ENCODE data around the gene OR1E2.
"Not testable (repeated sequence)": the region's sequence is repeated elsewhere in the genome, so short reads cannot be mapped to it uniquely, and the experiment has no call there.

OR1E2 gene, protein sequence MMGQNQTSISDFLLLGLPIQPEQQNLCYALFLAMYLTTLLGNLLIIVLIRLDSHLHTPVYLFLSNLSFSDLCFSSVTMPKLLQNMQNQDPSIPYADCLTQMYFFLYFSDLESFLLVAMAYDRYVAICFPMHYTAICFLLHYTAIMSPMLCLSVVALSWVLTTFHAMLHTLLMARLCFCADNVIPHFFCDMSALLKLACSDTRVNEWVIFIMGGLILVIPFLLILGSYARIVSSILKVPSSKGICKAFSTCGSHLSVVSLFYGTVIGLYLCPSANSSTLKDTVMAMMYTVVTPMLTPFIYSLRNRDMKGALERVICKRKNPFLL

DNA sequence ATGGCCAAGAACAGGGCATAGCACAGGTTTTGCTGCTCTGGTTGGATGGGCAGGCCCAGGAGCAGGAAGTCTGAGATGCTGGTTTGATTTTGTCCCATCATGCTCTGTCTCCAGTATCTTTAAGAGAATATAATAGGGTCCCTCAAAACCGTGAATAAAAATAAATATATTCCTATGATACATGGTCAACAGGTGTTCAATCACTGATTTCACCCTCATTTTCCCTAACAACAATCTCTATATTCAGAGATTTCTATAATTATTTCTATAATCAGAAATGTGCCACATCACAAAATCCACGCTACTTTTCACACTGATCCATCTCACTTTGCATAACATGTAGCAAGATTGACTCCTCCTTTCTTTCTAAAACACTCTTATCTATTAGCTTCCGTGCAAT is at the start of gene OR1E2:
TSS of gene OR1E2 (minus strand) at position 101 of the 400 bp plus-strand sequence. CDS start at position 101, 0 bp downstream.
- no peak for DNase-seq (ENCODE audit: low read depth, low spot score)

DNA sequence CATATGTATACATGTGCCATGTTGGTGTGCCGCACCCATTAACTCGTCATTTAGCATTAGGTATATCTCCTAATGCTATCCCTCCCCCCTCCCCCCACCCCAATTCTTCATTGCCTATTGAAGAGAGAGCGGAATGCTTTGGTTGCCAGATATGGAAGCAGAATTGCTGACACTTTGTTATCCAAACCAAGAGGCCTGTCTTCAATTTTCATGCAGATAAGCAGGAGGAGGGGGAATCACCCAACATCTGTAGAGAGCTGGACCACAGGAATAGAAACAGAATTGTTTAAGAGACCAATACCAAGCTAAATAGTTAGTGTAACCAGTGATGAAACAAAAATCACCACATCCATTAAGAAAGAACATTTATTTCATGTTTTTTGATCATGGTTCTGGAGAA is 49.2 kb upstream of the OR1E2 start:
- DNase-seq (ENCODE audit: low read depth, low spot score): no peak

DNA sequence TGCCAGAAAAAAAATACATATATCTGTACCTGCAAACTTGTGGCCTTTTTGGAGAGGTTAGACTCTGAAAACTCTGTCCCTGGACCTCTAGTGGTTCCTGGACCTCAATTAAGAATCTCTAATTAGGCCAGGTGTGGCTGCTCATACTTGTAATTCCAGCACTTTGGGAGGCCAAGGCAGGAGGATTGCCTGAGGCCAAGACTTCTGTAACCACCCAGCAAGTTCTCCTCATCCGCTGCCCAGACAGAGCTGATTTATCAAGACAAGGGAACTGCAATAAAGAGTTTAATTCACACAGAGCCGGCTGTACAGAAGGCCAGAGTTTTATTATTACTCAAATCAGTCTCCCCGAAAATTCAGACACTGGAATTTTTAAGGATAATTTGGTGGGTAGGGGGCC is 46.3 kb upstream of the OR1E2 start:
- DNase-seq (ENCODE audit: low read depth, low spot score): peak; percentile 79

DNA sequence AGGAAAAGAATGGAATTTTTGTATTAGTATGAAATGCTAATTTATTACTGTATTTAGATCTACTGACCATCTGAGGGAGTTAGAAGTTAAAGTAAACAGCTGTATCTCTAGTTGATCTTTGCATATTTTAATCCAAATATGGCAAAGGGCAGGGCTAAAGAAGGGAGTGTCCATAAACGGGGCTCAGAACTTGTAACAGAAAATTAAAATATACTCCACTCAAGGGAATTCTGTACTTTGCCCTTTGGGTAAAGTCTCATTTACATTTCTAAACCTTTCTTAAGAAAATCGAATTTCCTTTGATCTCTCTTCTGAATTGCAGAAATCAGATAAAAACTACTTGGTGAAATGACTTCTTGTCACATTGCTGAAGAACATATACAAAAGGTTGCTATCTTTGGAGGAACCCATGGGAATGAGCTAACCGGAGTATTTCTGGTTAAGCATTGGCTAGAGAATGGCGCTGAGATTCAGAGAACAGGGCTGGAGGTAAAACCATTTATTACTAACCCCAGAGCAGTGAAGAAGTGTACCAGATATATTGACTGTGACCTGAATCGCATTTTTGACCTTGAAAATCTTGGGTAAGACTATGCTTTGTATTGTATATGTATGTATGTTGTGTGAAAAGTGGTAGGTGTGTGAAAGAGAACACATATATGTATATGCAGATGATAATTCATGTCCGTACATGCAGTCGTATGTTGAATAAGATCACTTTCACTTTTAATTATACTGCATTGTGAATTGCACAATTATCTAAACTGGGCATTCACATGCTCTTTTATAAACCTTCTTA is 42.4 kb upstream of the OR1E2 start, which contains the start of gene ASPA:
TSS of gene ASPA (plus strand) at position 186 of the 799 bp plus-strand sequence. CDS start at position 349, 163 bp downstream.
- no peak for DNase-seq (ENCODE audit: low read depth, low spot score)

DNA sequence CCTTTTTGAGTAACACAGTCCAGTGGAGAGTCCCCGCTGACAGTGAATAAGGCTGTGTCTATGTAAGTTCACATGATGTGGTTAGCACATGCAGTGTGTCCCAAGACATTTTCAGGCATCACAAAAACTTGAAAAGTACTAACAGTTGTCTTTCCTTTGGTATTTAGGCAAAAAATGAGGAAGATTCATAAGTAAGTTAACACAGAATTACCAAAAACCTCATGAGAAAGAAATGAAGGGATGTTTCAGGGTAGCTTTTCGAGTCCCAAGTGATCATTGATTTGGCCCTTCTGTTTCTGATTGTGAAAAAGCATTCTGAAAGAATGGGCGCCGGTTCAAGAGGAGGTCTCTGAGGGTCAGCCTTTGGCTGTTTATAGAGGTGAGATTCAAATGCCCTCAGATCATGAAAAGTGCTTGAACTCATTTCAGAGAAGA is 41.6 kb upstream of the OR1E2 start:
- DNase-seq (ENCODE audit: low read depth, low spot score): no peak

DNA sequence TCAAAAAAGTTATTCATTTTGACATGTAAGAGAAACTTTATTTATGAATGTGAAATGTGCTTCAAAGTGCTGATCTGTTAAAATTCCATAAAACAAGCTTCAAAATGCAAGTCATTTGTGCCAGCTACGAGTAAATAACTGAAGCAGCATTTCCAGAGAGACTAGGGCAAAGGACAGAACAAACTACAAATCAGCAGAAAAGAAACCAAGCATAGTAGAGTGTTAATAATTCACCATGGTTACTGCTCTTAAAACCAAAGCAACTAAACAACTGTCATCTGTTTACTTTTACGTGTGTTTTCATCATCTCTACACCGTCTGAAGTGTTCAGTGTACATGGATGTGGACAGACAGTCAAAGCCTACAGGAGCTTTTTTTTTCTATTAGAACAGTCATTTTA is 40.6 kb upstream of the OR1E2 start:
- no peak for DNase-seq (ENCODE audit: low read depth, low spot score)

DNA sequence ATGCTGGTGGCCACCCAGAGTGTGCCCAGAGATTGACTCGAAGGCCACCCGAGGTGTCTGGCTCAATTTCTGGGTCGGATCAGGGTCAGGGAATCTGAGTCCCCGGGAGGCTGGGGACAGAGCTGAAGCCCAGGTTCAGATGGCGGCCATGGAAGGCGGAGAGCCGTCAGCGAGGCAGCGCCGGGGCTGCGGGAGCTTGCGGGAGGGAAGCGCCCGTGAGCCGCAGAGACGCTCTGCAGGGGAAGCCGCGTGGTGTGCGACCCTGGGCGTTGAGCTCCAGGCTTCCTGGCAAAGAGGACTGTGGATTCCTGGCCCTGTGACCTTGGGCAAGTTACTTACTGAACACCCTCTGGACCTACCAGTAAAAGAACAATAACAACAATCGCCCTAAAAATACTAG is 38.5 kb upstream of the OR1E2 start:
- no peak for DNase-seq (ENCODE audit: low read depth, low spot score)

DNA sequence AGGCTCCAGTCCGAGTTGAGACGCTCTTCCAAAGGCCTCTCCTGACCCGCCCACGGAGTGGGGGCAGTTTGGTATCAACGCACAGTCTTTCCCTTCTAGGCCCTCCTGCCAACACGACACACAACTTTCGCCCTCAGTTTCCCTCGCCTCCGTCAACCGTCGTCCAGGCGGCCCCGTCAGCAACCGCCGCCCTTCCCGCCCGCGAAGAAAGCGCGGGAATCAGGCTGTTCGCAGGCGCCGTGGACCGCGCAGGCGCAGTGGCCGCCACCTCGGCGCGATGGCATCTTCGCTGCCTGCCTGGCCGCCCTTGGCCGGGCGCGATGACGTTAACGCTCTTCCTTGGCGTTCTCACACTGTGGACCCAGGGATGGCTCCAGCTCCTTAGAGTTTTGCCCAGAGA is 38.0 kb upstream of the OR1E2 start, which contains the start of gene SPATA22:
TSS of gene SPATA22 (minus strand) at position 221 of the 400 bp plus-strand sequence. CDS start 2,494 bp downstream, outside the sequence.
- DNase-seq (ENCODE audit: low read depth, low spot score): no peak

DNA sequence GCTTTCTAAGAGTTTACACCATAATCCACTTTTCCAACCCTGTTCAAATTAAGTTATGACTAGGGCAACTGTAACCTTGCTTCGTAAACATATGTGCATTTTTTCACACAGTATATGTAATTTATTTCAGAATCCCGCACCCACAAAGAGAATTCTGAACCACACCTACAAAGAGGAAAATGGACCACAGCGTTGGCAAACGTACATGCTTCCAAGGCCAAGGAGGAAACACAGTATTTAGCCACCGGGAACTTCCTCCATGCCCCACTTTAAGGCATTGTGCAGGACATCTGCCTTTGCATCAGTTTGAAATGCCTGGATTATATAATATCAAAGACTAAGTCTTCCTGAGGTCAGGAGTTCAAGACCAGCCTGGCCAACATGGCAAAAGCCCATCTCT is 35.9 kb upstream of the OR1E2 start:
- no peak for DNase-seq (ENCODE audit: low read depth, low spot score)

DNA sequence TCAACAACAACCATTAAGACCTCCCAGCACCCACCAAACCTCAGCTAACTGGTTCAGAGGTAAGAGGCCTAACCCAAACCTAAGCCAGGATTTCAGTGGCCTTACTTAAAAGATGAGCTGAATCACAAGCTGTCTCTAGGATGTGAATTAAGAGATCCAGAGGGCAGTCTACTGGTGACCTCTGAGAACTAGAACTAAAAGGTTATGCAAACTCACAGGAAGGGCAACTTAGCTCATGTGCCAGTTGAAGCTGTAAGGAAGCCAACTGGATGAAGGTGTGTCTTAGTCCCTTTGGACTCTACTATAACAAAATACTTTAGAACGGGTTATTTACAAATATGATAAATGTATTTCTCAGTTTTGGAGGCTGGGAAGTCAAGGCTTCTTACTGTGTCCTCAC is 32.7 kb upstream of the OR1E2 start:
- DNase-seq (ENCODE audit: low read depth, low spot score): not testable (repeated sequence)

DNA sequence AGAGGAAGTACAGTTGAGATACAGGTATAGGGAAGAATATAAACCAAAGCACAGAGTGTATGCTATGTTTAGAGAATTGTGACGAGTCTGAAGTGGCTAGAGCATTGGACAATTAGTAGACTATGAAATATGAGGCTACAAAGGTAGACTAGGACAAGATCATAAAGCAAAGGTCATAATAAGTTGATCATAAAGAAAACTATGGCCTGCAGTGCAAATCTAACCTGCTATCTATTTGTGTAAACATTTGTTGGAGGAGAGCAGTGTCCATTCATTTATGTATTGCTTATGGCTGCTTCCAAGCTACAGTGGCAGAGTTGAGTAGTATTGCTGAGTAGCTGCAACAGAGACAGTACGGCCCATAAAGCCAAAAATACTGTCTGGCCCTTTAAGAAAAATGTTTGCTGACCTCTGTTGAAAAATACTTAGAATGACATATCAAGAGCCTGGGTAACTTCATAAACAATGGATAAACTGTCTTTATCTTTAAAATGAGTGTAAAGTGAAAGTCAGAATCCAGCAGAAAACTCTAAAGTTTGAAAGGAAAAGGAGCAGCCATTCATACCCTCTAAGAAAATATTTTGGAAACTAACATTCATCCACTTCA is 14.5 kb upstream of the OR1E2 start:
- no peak for DNase-seq (ENCODE audit: low read depth, low spot score)

DNA sequence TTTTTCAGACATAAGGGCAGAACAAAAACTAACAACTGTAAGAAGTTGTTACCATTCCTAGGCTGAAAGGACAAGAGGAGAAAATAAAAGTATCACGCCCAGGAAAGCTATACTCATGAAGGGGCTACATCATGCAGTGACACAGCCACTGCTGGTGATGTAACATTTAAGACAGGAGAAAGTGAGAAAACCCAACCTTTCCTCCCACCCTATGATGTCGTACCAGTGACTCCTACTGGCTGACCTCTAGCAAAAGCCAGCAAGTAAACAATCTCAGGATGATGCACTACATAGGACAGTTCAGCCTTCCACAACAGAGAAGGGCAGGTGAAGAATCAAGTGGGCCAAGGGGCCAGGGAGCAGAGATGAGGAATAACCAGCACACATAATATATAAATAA is 14.0 kb upstream of the OR1E2 start:
- peak; percentile 59 for DNase-seq (ENCODE audit: low read depth, low spot score)

DNA sequence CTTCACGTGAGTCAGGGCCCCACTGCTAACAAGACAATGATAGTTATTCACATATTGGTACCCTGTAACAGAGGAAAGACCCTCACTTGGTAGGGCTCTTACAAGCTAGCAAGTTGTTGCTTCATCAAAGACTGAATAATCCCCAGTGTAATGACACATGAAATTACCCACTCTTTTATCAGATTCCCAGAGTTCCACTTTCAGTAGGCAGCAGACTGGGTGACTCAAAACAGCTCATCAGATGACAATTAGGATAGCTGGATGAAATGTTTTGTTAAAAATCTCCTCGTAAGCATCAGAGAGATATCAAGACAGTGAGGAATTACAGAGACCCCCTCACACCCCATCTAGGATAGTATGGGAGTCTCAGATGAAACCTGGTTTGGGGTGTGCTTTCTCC is 6.8 kb upstream of the OR1E2 start:
- no peak for DNase-seq (ENCODE audit: low read depth, low spot score)

DNA sequence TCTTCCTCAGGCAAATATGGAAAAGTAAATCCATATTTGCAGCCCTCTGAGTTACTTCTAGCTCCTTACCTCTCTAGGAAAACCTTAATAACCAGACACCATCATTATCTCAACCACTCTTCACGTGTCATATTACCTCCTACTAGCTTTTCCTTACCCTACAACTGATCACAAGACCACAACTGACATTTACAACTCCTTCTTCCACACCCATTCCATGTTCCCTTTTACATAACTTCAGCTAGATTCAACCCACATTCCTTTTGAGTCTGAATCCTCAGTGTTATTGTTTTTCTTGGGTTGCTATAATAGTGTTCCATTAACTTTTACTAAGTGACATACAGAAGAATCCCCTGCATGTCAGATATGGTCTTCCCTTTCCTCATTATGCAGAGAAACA is 4.7 kb upstream of the OR1E2 start:
- no peak for DNase-seq (ENCODE audit: low read depth, low spot score)

DNA sequence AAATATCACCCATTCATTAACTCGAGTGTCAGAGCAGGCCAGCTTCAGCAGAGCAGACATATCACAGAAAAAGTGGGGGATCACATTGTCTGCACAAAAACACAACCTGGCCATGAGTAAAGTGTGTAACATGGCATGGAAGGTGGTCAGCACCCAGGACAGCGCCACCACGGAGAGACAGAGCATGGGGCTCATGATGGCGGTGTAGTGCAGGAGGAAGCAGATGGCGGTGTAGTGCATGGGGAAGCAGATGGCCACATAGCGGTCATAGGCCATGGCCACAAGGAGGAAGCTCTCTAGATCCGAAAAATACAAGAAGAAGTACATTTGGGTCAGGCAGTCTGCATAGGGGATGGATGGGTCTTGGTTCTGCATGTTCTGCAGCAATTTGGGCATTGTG is 426 bp downstream of the OR1E2 start:
- peak; percentile 54 for DNase-seq (ENCODE audit: low read depth, low spot score)

DNA sequence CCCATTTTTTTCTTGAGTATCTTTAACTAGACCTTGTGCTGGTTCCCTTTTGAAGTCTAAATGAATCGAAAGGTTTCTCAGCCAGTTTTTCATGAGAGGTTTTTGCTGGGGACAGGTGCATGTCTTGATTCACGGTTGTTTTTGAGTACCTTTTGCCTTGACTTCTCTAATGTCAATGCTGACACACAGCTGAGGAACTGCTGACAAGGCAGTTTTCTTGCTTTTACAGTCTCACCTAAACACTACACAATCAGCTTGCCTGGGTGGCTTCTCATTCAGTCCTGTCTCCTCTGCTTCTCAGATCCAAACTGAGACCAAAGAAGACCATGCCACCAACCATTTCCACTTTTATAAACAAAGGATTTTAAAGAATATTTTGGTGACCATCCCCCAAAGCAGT is 15.4 kb downstream of the OR1E2 start:
- DNase-seq (ENCODE audit: low read depth, low spot score): no peak

DNA sequence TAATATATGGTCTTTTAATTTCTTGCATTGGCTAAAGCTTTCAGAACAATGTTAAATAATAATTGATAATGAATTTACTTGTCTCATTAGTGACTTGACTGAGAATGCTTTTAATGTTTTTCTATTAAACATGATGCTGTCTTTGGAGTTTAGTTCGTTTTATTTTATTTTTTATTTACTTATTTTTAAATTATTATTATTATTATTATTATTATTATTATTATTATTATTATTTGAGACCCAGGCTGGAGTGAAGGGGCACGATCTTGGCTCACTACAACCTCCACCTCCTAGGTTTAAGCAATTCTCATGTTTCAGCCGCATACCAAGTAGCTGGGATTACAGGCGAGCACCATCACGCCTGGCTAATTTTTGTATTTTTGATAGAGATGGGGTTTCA is 18.0 kb downstream of the OR1E2 start:
- DNase-seq (ENCODE audit: low read depth, low spot score): no peak

DNA sequence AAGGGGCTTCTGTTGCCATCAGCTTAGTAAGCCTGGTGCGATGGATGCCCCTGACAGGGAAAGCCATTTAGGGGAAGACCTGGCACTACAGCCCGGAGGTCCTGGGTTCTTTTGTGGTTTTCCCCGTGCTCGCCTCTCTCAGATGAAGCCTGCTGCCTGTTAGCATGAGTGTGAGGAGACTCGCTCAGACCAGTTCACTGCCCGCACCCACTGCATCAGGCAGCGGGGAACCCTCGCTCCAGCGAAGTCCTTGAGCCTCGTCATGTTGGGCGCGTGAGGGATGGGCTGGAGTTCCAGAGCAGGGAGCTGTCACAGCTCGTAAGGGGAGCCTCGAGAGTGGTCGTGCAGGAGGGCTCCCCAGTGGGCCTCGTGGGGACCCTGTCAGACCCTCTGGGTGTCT is 21.4 kb downstream of the OR1E2 start:
- not testable (repeated sequence) for DNase-seq (ENCODE audit: low read depth, low spot score)

DNA sequence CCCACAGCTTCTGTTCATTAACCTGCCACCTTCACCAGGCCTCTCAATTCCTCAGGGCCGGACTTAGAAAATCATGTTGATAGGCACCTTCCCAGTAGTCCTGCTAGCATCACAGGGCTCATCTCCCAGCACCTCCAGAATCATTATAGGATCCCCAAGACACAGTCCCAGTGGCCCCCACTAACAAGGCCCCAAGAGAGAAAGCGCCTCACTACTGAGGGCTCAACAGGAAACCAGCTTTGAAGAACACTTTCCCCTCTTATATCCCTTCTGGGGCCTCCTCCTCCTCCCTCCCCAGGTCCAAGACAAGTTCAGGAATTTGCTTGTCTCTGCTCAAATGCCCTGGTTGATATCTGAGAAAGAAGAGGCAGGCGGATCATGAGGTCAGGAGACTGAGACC is 22.6 kb downstream of the OR1E2 start, which contains the start of gene OR3A3:
TSS of gene OR3A3 (plus strand) at position 301 of the 400 bp plus-strand sequence.
- no peak for DNase-seq (ENCODE audit: low read depth, low spot score)

DNA sequence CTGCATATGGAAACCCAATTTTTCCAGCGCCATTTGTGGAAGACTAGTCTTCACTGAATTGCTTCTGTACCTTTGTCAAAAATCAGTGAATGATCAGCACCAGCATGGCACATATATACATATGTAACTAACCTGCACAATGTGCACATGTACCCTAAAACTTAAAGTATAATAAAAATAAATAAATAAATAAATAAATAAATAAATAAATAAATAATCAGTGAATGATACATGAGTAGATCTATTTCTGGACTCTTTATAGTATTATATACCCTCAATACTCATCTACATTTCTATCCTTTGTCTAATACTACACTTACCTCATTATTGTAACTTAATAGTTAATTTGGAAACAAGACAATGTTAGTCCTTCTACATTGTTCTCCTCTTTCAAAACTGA is 29.8 kb downstream of the OR1E2 start:
- DNase-seq (ENCODE audit: low read depth, low spot score): not testable (repeated sequence)

DNA sequence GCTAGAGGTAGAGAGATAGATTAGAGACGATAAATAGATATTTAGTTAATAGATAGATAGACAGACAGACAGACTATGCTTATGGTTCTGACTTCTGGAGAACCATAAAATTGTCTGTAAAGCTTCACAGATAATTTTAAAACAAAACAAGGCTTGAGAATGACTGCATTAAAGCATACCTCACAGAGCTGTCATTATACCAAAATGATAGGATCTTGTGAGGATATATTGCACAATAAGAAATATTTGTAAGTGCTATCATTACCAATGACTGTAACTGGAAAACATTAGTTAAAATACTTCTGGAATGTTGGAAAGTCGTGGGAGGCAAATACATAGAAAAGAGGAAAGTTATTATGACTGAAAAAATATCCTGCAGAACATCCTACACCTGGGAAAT is 31.9 kb downstream of the OR1E2 start:
- DNase-seq (ENCODE audit: low read depth, low spot score): no peak

DNA sequence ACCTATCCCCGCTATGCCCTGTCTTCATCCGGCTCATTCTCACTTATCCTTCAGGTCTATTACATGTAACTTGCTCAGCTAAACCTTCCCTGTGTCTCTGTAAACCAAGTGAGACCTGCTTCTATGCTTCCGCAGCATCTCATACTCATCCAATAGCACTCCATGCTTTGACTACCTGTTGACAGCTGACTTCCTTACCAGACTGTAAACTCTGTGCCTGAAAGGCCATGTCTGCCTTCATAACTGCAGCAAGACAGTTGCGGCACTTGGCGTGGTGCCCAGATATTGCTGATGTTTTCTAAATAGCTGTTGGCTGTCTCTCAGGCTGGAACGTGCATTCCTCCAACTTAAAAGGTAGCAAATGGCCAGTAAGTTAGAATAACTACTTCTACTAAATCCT is 33.6 kb downstream of the OR1E2 start:
- no peak for DNase-seq (ENCODE audit: low read depth, low spot score)

Data from ELF-1 (cell line).